SJCRH30 (cell line): Measurements from ENCODE around the gene MCC. TPM values are rescaled to one million over a fixed set of nuclear protein-coding genes. Genes with fewer than 3 reads are reported as not detected.

Experiments
- DNase-seq, 2 experiments: peaks; one replicate each; pipeline ENCODE4 v3.0.0-alpha.2; 2015 to 2020
- H3K27ac ChIP-seq: fragments of 250-450 bp; sonication (Bioruptor Pico); 2 replicates; pipeline ENCODE4 v1.5.1; 2020; ENCODE audit warnings: mild to moderate bottlenecking, moderate library complexity
- H3K27me3 ChIP-seq: fragments of 250-450 bp; sonication (Bioruptor Pico); 2 replicates; pipeline ENCODE4 v1.5.1; 2020; ENCODE audit warnings: mild to moderate bottlenecking, moderate library complexity
- H3K36me3 ChIP-seq: fragments of 250-450 bp; sonication (Bioruptor Pico); 2 replicates; pipeline ENCODE4 v1.5.1; 2020; ENCODE audit warnings: mild to moderate bottlenecking, moderate library complexity
- H3K4me1 ChIP-seq: fragments of 250-450 bp; sonication (Bioruptor Pico); 2 replicates; pipeline ENCODE4 v1.5.1; 2020; ENCODE audit warnings: mild to moderate bottlenecking, moderate library complexity
- H3K4me3 ChIP-seq: fragments of 250-450 bp; sonication (Bioruptor Pico); 2 replicates; pipeline ENCODE4 v1.5.1; 2020; ENCODE audit warnings: mild to moderate bottlenecking, moderate library complexity
- H3K9me3 ChIP-seq: fragments of 250-450 bp; sonication (Bioruptor Pico); replicated peaks from 2 replicates; pipeline ENCODE4 v1.5.1; 2020; ENCODE audit warnings: mild to moderate bottlenecking, moderate library complexity
- total RNA-seq: library from RNA; depleted of rRNA; stranded (reverse); fragments of >200 nt; shearing (Covaris generic); gene quantifications from 2 replicates; pipeline ENCODE4 v1.2.3, GENCODE V29; 2014

MCC gene
- total RNA-seq, 1 experiment from 2014 or later = 26.6 TPM

DNA sequence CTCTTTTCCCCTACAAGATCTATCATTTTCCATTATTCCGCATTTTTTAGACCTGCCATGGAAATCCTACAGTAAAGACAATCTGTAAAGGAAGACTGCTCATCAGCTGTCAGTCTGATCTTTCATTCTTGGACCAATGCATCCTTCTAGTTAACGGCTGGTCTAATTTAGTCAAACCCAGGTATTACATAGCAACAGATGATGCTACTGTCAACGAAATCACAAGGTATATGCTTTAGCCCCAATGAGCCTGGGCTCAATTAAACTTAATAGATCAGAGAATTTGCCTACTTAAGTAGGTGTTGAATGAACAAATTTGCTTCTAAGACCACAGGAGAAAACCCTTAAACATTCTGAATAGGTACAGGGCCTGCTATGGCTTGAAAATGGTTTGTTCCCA lies 260.5 kb downstream of the MCC start:
- Histone ChIP-seq H3K27ac (no peak overlapping the region), H3K4me3 (no peak overlapping the region), H3K27me3 (no peaks in the 10 kb centered on the region), H3K9me3 (no peaks in the 10 kb centered on the region), H3K36me3 (no peaks in the 10 kb centered on the region), H3K4me1 (peaks cover 44% of the 10 kb centered on the region)
- DNase-seq = no peak

DNA sequence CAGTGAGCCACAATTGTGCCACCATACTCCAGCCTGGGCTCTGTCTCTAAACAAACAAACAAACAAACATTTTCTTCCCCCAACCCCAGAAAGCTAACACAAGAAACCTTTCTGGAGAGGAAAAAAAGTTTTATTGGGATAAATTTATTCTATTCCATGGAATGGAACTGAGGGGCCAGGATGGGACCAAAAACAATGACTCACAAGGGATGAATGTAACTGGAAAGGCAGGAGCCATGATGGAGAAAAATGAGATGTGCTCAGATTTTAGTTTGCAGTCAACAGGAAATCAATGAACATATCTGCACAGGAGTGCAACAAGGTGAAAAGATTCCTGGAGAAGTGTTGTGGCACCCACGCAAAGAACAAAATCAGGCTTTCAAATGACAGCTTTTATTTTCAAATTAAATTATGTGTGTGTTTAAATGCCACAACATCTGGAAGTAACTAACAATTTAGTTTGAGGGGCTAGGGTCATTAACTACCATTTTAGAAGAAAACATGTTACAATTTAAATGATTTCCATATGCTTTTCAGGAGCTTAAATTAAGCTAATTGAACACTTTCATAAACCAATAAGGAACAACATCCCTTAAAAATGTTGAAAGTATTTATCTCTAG lies 262.0 kb downstream of the MCC start:
- no peak for DNase-seq
- H3K4me1 ChIP-seq = peaks cover 28% of the 10 kb centered on the region
- no peaks in the 10 kb centered on the region for H3K36me3 ChIP-seq
- H3K27ac ChIP-seq = no peak overlapping the region
- no peaks in the 10 kb centered on the region for H3K27me3 ChIP-seq
- H3K4me3 ChIP-seq = no peak overlapping the region
- no peaks in the 10 kb centered on the region for H3K9me3 ChIP-seq

DNA sequence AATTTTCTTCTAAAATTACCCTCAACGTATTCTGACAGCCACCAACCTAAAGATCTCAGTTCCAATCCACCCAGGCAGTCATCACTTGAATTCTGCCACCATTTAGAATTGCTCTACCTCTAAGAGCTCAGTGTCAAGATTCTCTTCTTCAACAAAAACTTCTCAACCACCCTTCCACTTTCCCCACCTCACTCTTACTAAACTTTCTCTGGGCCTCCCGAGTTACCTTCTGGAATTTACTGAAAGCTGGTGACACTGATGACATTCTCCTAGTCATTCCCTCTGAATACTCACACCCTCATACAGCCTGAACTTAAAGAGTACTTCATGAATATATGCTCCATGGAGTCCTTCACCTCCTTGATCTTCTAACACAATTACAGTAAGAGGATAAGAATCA lies 263.0 kb downstream of the MCC start:
- no peak overlapping the region for H3K27ac ChIP-seq
- no peak for DNase-seq
- H3K27me3 ChIP-seq = no peaks in the 10 kb centered on the region
- no peak overlapping the region for H3K4me3 ChIP-seq
- peaks cover 20% of the 10 kb centered on the region for H3K4me1 ChIP-seq
- no peaks in the 10 kb centered on the region for H3K36me3 ChIP-seq
- no peaks in the 10 kb centered on the region for H3K9me3 ChIP-seq

DNA sequence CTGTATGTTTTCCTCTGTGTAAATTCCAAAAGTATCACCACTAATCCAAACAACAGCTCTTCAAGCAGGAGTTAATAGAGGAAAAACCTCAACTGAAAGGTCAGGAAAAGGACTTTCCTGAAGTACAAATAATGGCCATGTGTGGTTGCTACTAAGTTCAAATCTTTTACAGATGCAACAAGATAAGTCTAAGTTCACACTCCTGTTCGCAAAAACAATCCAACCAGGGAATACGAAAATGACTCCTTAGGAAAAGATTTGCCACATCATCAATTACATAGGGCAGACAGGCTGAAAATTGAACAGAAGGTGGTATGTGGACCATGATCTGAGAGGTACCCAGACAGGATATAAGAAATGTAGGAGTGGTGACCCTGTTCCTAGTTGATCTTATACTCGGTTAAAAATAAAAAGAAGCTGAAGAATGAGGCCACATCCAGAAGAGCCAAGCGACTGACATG lies 263.6 kb downstream of the MCC start:
- H3K9me3 ChIP-seq = no peaks in the 10 kb centered on the region
- no peaks in the 10 kb centered on the region for H3K36me3 ChIP-seq
- no peaks in the 10 kb centered on the region for H3K27me3 ChIP-seq
- H3K4me3 ChIP-seq = no peak overlapping the region
- peak in 1 of 2 experiments; percentile 62 for DNase-seq
- peak overlapping the region; percentile 13 for H3K27ac ChIP-seq
- peaks cover 21% of the 10 kb centered on the region for H3K4me1 ChIP-seq

DNA sequence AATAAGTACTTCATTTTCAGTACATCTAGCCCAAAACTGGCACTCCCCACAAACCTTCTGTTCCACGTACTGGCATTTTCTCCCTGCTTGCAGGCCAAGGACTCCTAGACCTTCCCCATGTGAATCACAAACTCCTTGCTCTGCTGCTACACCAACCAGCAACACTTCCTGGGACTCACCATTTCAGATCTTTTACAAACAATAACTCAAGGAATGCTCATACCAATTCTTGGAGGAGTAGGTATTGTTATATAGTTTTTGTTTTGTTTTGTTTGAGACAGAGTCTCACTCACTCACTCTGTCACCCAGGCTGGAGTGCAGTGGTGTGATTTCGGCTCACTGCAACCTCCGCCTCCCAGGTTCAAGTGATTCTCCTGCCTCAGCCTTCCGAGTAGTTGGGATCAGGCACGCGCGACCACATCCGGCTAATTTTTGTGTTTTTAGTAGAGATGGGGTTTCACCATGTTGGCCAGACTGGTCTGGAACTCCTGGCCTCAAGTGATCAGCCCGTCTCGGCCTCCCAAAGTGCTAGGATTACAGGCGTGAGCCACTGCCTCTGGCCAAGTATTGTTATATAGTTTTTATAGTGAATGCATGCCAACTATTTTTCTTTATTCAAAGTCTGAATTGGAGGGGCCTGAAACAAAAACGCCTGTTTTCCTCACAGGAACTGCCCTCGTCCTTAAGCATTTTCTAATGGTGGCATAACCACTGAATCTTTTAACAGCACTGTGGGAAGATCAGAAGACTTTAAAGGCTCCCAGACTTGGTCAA lies 264.2 kb downstream of the MCC start:
- peak; percentile 44 to 49 for DNase-seq
- Histone ChIP-seq H3K27ac (peak overlapping the region; percentile 13), H3K27me3 (no peaks in the 10 kb centered on the region), H3K4me3 (no peak overlapping the region), H3K36me3 (no peaks in the 10 kb centered on the region), H3K4me1 (peaks cover 28% of the 10 kb centered on the region), H3K9me3 (no peaks in the 10 kb centered on the region)

DNA sequence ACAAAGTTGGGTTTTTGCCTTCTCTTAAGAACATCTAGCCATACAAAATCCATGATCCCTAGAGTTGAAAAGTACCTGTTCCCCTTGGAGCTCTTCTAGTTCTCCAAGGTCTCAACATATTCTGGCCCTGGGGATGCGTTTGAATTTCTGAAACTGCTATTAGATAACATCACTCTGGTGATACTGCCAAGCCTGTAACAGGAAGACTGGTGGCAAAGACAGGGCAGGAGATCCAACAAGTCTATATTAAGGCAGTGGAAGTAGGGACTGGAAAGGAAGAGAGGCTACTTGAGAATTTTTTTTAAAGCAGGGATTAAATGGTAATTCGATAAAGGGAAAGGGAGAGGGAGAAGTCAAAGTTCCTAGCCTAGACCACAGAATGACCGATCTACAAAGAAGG lies 264.9 kb downstream of the MCC start:
- Histone ChIP-seq H3K4me3 (no peak overlapping the region), H3K27ac (no peak overlapping the region), H3K27me3 (no peaks in the 10 kb centered on the region), H3K9me3 (no peaks in the 10 kb centered on the region), H3K36me3 (no peaks in the 10 kb centered on the region), H3K4me1 (peaks cover 33% of the 10 kb centered on the region)
- DNase-seq = no peak

DNA sequence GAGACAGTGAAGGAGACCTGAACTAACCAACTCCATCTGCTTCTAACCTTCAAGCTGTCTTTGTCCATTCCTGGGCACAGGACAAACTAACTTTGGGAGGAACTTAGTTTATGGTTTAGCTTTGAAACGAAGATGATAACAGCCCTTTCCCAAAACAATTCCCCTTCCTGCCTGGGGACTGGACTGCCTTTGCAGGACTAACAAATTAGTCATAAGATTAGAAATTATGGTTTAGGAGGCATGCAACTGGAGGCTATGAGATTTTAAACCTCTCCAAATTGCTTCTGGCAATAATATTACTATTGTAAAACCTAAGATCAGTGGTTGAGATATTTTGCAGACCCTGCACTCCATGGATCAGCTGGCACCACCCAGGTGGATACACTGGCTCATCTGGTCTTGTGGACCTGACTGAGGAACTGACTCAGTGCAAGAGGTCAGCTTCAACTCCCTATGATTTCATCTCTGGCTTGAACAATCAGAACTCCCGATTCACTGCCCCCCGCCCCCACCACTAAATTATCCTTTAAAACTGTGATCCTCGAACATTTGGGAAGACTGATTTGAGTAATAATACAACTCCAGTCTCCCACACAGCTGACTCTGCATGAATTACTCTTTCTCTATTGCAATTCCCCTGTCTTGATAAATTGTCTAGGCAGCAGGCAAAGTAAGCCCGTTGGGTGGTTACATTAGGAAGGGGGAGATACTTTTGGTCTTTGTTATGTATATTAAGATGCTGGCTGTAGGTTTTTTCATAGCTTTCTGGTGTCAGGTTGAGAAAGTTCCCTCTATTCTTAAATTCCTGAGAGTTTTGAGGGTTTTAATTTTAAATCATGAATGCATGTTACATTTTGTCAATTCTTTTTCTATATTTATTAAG lies 266.7 kb downstream of the MCC start:
- H3K4me3 ChIP-seq = no peak overlapping the region
- H3K27me3 ChIP-seq = no peaks in the 10 kb centered on the region
- peaks cover 33% of the 10 kb centered on the region for H3K4me1 ChIP-seq
- no peaks in the 10 kb centered on the region for H3K36me3 ChIP-seq
- no peak for DNase-seq
- H3K27ac ChIP-seq = no peak overlapping the region
- H3K9me3 ChIP-seq = no peaks in the 10 kb centered on the region

DNA sequence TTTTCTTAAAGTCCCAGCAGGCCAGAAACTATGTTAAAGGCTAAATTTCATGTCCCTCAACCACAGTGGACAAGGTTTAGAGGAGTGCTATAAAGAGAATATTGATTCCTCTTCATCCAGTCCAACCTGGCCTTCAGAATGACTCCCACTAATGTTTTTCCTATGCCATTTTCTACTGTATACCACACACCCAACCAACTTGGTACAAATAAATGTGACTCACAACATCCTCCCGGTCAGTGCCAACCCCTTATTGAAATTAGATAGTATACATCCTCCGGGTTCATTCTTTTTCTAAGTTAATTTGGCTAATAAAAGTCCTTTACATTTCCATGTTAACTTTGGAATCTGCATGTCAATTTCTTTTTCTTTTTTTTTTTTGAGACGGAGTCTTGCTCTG lies 268.6 kb downstream of the MCC start:
- Histone ChIP-seq H3K27me3 (no peaks in the 10 kb centered on the region), H3K9me3 (no peaks in the 10 kb centered on the region), H3K4me3 (no peak overlapping the region), H3K4me1 (peaks cover 26% of the 10 kb centered on the region), H3K36me3 (no peaks in the 10 kb centered on the region), H3K27ac (no peak overlapping the region)
- DNase-seq = no peak

DNA sequence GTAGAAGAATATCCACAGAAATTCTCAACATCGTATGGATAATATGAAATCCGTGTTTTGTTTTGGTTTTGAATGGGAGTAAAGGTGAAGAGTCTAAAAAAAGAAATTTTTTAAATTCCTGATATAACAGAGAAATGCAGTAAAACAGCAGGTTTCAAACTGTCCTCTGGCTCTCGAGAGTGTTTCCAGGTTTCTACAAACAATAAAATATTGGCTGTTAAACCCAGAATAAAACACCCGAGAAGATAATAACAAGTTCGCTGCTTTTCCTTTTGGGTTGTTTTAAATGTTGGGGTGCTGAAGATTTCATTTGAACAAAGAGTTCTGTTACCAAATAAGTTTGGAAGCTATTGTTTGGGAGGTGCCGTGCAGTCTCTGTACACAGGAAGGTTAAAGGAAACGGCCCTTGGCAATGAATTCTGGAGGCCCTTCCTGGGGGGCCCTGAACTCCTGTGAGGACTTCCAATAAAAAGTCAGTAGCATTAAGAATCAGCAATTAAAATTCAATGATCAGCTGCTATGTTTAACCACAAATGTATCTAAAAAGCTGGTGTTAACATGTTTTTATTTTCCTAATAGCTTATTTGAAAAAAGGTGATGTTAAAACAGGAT lies 269.2 kb downstream of the MCC start:
- H3K27me3 ChIP-seq = no peaks in the 10 kb centered on the region
- H3K36me3 ChIP-seq = no peaks in the 10 kb centered on the region
- H3K4me1 ChIP-seq = peaks cover 28% of the 10 kb centered on the region
- DNase-seq = no peak
- no peaks in the 10 kb centered on the region for H3K9me3 ChIP-seq
- H3K27ac ChIP-seq = no peak overlapping the region
- H3K4me3 ChIP-seq = no peak overlapping the region

DNA sequence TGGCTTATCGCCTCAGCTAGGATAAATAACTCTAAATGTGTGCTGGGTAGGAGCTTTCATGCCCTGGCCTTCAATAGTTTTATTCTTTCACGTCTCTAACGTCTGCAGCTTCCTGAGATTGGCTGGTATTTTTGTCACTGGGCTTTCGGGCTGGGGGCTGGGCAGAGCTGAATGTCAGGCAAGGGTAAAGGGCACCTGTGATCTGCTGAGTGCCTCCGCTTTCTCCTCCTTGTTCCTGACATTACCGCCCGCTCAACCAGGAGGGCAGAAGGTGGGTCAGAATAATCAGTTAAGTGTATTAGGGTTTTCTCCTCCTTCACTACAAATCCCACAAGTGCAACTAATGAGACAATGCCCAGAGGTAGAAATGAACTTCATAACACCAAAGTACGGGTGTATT lies 270.1 kb downstream of the MCC start:
- Histone ChIP-seq H3K9me3 (no peaks in the 10 kb centered on the region), H3K27me3 (no peaks in the 10 kb centered on the region), H3K4me1 (peaks cover 28% of the 10 kb centered on the region), H3K4me3 (no peak overlapping the region), H3K36me3 (no peaks in the 10 kb centered on the region), H3K27ac (no peak overlapping the region)
- DNase-seq = no peak

DNA sequence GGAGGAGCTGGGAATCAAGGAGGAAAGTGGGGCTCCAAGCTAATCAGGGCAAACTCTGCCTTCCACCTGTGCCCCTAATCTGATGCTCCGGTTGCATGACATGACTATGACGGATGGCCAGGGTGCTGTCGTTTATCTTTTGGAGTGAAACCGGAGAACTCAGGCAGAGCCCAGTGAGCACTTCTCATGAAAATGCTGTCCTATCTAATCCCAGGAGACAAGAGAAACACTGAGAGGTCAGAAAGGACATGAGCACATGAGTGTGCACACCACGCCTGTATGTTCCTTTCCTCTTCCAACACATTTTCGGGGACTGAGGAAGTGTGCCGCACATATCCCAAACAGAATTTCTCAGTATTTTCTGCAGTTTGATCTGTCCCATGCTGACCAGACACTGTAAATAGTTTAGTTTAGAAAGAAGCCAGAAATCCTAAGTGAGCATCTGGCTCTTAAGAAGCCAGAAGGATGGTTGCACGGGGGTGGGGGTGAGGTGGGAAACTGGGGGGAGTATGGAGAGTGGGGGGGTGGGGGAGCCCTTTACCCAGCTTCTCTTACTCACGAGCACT lies 270.6 kb downstream of the MCC start:
- Histone ChIP-seq H3K4me1 (peaks cover 33% of the 10 kb centered on the region), H3K36me3 (no peaks in the 10 kb centered on the region)

DNA sequence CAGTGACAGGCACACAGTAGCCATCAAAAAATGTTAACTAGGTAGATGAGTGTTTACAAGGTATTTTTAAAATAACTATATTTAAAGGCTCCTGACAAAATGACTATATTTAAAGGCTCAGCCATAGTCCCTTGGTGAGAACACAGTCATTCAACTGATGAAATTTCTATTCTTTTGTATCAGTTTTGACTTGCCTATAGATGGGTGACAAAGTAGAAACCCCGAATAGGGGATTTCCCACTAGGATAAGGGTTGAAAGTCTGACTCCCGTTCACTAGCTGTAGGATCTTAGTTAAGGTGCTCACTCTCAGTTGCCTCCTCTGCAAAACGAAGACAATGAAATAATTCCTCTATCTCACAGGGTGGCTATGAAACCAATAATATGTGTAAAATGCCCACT lies 271.7 kb downstream of the MCC start:
- Histone ChIP-seq H3K27ac (no peak overlapping the region), H3K4me1 (peaks cover 43% of the 10 kb centered on the region), H3K9me3 (no peaks in the 10 kb centered on the region), H3K27me3 (no peaks in the 10 kb centered on the region), H3K4me3 (no peak overlapping the region), H3K36me3 (no peaks in the 10 kb centered on the region)
- DNase-seq = no peak

More for the DNA sequence above, 270.6 kb downstream of the MCC start:
- no peak for DNase-seq
- Histone ChIP-seq H3K4me3 (no peak overlapping the region), H3K27ac (no peak overlapping the region), H3K9me3 (no peaks in the 10 kb centered on the region), H3K27me3 (no peaks in the 10 kb centered on the region)

DNA sequence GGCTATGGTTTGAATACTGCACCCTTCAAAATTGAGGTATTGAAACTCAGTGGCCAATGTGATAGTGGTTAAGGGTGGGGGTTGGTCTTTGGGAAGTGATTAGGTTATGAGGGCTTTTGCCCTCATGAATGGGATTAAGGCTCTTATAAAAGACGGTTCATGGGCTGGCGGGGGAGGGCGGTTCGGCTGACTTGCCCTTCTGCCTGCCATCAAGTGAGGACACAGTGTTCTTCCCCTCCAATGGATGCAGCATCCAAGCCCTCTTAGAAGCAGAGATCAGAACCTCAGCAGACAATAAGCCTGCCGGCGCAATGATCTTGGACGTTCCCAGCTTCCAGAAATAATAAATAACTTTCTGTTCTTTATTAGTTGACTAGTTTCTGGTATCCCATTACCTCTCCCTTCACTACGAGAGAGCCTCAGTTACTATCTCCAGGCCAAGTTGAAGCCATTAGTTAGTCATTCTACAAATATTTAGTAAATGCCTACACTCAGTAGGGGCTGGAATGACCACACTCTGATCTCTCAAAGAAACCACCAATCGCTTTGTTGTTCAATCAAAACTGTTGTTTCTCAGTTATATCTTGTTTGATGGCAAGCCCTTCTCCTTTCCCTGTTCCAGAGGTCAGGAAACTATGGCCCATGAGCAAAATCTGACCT lies 272.7 kb downstream of the MCC start:
- DNase-seq = no peak
- Histone ChIP-seq H3K9me3 (no peaks in the 10 kb centered on the region), H3K4me1 (peaks cover 48% of the 10 kb centered on the region), H3K27ac (no peak overlapping the region), H3K4me3 (no peak overlapping the region), H3K27me3 (no peaks in the 10 kb centered on the region), H3K36me3 (no peaks in the 10 kb centered on the region)
